Activated effector memory CD4-positive, alpha-beta T cell treated with Interleukin-2 at 50 U/mL for 16 hours (primary cell): ENCODE results near the gene ATPAF1.
"Not testable (repeated sequence)": the region's sequence is repeated elsewhere in the genome, so short reads cannot be mapped to it uniquely, and the experiment has no call there.

ENCODE experiments used
- DNase-seq: peaks from one replicate; pipeline ENCODE4 v3.0.0-alpha.2; 2020

Gene ATPAF1, protein sequence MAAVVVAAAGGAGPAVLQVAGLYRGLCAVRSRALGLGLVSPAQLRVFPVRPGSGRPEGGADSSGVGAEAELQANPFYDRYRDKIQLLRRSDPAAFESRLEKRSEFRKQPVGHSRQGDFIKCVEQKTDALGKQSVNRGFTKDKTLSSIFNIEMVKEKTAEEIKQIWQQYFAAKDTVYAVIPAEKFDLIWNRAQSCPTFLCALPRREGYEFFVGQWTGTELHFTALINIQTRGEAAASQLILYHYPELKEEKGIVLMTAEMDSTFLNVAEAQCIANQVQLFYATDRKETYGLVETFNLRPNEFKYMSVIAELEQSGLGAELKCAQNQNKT

DNA sequence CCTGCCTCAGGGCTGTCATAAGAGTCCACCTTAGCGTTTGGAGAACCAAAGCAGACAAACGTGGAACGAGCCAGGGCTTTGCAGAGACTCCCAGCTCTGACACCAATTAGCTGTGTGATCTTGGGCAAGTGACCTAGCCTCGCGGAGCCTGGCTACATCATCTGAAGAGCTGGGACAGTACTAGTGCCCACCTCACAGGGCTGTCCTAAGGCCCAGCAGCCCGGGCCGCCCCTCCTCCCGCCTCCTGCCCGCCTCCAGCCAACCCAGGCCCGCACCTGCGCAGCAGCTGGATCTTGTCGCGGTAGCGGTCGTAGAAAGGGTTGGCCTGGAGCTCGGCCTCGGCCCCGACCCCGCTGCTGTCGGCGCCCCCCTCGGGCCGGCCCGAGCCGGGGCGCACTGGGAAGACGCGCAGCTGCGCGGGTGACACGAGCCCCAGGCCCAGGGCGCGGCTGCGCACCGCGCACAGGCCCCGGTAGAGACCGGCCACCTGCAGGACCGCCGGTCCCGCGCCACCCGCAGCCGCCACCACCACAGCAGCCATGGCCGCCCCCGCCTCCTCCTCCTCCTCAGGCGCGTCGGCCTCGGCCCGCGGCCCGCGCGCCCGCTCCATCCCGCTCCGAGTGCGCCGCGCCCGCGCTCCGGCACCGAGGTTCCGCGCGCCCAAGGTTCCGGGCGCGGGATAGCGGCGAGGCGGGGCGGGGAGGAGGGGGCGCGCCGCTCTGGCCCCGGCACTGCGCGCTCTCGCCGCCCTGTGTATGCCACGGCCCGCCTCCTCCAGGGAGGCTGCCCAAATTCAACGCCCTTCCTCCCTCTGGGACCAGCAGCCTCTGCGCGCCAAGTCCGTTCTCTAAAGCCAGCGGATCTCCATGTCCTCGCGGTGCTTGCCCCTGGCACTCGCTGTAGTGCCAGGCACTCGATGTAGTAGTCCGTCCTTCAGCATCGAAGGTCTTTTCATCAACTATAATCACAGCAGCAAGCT is at the start of gene ATPAF1:
ATPAF1 (minus strand) TSS at position 583 of the 979 bp plus-strand sequence; CDS start at position 541, 42 bp downstream.
- DNase-seq: peak; percentile 50

DNA sequence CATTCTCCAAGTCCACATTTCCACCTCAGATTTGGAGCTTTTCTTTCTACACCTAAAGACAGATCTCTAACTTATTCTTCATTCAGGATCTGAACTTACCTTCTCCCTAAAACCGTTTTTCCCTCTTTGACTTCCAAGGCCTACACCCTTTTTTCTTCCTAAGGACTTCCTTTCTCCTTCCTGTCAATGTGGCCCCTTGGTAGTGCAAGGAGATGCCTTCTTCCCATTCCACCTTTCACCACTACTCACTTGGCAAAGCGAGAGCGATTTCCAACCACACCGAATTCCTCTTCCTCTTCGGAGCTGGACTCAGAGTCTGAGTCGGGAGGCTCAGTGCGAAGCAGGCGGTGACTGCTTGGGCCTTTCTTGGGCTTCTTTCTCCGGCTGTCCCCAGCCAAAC is 49.5 kb upstream of the ATPAF1 start:
- DNase-seq: no peak

DNA sequence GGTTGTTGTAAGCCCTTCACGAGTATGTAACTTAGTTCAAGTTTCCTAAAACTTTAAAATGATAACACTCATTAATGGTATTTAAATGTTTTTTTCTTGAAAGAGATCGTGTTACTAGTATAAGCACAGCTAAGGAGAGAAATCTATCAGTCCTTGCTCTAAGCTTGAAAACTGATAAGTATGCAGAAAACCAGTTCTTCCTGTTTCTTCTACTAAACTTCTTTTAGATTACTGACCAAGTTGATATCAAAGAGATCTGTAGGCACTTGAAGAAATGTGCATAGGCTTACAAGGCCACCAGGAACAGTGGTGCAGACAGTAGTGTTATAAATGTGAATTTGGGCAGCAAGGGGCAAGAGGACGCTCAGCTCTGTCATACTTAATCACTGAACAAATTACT is 46.8 kb upstream of the ATPAF1 start:
- no peak for DNase-seq

DNA sequence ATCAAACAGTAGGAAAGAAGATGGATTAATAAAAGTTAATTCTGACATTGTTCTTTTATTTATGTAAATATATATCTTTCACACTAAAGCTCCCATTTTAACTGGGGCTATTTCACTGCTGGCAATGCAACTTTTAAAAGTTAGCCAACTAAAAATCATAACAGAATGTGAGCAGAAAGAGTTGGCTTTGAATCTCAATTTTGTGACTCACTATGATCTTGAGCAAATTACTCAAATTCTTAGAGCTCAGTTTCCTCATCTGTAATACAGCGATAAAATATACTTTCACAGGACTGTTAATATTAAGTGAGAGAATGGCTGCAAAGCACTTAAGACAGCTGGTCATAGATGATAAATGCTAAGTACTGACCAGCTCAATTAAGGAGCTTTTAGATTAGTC is 40.0 kb upstream of the ATPAF1 start:
- DNase-seq: no peak

DNA sequence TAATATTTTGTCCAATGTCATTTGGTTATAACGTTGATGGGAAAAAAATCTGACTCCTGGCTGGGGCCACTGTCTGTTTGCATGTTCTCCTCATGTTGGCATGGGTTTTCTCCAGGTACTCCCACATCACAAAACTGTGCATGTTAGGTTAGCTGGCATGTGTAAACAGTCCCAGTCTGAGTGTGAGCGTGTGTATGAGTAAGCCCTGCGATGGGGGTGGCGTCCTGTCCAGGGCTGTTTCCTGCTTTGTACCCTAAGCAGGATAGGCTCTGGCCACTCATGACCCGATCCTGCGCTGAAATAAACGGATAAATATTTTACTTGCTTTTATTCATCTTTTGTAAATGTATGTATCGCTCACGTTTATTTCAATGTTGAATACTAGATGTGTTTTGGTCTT is 37.2 kb upstream of the ATPAF1 start:
- DNase-seq: no peak

DNA sequence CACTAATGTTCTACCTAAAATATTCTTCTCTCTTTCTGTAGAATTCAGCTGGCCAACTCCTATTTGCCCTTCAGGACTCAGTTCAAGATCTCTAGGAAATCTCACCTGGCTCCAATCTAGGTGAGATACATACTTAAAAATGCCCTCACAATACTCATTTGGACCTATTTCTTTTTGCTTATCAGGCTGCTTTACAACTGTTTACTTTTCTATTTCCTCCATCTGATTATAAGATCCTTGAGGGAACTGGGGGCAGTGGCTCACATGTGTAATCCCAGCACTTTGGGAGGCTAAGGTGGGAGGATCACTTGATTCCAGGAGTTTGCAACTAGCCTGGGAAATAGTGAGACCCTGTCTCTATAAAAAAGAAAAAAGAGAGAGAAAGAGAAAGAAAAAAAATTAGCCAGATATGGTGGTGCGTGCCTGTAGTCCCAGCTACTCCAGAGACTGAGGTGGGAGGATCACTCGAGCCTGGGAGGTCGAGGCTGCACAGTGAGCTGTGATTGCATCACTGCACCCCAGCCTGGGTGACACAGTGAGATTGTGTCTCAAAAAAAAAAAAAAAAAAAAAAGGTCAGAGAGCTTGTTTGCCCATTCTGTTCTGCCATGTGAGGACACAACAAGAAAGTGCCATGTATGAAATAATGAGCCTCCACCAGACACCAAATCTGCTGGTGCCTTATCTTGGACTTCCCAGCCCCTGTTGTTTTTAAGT is 35.9 kb upstream of the ATPAF1 start:
- no peak for DNase-seq

- no peak for DNase-seq
Observed at GRCh38 chr1:46699666-46700065, 31.5 kb upstream of the ATPAF1 start.

- DNase-seq: no peak
Observed at GRCh38 chr1:46697053-46697452, 28.9 kb upstream of the ATPAF1 start.

GRCh38 chr1:46694676-46695075 is 26.5 kb upstream of the ATPAF1 start:
- DNase-seq: not testable (repeated sequence)

- DNase-seq: no peak
Observed at GRCh38 chr1:46692811-46693770, 24.9 kb upstream of the ATPAF1 start.

DNA sequence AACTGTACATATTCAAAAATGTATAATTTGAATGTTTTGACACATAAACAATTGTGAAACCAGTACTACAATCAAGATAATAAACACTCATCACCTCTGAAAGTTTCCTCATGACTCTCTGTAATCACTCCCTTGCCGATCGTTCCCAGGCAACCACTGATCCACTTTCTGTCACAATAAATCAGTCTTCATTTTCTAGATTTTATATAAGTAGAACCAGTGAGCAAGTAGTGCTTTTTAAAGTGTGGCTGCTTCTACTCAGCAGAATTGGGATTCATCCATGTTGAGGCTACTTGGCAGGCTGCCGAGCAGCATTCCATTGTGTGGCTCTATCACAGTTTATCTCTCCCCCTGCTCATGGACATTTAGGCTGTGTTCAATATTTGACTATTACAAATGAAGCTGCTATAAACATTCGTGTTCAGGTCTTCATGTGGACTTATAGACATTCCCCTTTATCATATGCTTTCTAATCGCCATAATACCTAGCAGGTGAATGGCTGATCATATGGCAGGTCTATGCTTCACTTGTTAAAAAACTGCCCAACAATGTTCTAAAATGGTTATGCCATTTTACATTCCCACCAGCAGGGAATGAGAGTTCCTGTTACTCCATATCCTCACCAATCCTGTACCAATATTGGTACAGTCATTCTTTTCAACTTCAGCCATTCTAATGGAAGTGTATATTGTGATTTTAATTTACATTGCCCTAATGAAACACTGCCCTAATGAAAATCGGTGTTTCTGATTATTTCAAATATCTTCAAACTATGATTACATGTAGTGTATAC is 24.0 kb upstream of the ATPAF1 start:
- DNase-seq: no peak

DNA sequence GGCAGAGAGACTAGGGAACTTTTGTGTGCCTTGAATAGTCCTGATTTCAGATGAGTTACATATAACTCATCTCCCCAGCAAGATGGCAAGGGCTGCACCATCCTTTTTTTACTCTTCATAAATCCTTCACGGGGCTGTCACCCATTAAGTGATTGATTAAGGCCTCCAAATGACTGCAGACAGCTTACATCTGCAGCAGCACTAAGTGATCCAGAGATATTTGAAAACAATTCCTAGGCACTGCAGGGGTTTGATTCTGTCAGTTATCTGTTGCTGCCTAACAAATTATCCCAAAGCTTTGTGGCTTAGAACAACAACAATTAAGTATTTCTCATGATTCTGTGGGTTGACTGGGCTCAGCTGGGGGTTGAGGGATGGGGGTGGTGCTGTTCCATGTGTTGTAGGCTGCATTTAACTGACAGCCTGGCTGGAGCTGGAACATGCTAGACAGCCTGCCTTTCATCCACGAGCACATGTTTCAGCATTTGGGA is 22.8 kb upstream of the ATPAF1 start:
- no peak for DNase-seq

DNA sequence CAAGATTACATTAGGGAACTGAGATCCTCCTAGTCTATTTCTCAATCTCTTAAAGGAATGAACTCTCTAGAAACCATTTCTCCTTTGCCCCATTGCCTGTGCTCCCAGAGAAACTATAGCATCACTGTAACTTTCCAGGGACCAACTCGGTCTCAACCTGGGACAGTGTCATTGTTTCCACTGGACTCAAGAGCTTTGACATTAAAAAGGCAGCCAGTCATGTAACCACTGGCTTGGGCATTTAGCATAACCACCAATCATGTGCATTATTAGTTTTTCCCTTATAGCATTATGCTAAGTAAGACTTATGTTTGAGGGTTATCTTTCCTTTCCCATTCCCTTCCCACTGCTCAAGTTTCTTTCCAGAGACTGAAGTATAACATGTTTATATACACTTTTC is 21.7 kb upstream of the ATPAF1 start:
- DNase-seq: no peak

DNA sequence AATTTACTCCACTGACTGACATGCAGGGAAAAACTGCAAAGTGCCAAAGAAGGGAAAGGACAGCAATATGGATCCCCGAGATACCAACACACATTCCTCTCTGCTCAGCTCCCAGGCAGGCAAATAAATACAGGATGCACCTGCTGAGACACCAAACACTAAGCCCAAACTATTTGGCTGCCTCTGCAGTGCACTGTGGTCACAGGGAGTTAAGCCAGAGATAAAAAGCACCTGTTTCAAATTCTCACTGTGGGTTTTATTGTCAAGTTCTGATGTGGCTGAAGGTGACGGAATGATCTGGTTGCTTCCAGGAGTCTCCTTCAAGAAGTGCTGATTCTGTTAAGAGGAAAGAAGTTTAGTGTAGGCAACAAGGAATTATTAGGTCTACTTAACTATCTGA is 21.2 kb upstream of the ATPAF1 start:
- DNase-seq: no peak

DNA sequence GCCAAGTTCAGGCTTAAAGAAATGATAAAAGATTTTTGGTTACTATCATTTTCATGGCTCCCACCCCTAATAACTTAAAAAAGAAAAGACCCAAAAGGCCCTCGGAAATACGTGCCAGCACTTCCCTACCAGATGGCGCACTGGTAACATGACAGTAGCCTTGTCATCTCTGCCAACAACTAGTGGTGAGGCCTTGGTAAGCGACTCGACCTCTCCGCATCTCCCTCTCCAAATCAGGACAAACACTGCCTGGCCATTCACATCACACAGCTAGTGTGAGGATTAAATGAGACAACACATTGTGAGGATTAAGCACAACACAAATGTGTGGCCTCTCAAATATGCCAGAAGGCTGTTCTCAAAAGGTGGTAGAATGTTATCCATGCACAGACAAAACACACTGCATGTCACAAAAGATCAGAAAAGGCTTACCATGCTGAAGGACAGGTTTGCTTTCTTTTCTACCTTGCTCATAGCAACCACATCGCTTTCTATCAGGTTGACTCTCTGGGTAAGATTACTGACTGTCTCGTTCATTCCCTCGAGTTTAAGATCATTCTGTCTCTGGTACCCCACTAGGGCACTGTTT is 19.9 kb upstream of the ATPAF1 start:
- no peak for DNase-seq

DNA sequence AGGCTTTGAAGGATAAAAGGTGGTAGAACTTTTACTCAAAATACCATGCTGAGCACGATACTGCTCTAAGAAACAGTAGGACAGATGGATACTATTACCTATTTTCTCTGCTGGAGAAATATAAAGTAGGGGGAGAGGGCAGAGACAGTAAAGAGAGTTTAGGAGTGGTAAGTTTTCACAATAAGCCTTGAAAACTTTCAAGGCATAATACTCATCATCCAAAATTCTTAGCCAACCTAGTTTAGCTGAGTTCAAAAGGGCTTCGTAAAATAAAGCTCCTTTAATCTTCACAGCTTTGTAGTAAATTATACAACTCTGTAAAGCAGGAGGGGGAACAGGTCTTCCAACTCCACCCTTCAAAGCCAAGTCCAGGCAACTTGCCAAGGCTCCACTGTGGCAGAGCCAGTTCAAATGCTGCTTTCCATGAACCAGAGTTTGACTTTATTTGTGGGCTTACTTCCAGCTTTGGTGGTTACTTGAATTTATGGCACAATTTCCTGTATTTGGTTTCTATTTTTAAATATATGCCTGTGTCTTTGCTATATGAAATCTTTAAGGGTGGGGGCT is 19.0 kb upstream of the ATPAF1 start:
- DNase-seq: no peak

- DNase-seq: no peak
Observed at GRCh38 chr1:46686255-46686654, 18.1 kb upstream of the ATPAF1 start.

DNA sequence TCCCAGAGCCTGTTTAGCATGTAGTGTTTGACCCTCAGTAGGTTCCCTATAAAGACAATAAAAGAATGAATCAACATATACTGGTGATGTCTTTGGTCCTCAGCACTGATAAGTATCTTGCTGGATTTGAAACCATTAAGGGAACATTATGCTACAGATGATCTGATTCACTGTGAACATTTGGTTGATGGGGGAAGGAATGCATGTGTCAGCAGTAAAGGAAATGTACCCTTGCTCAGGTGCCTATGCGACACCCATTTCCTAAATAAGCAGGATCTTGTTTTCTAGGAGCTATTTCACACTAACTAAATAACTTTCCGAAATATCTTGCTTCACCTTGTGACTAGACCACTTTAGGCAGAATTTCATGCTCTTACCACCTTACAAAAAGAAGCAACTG is 16.5 kb upstream of the ATPAF1 start:
- no peak for DNase-seq

DNA sequence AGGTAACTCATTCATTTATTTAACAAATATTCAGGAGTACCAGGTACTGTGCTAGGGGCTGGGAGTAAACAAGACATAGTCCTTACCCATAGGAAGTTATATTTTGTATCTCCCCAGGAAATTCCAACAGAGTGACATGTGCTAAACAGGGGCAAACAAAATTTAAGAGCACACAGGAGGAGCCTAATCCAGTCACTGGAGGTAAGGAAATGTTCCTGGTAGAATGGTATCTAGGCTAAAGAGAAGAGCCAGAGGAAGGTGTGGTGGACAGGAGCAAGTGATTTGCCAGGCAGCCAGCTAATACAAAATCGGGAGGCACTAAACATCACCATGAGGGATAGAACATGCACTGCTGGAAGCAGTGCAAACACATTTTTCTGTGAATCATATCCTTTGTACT is 13.9 kb upstream of the ATPAF1 start:
- no peak for DNase-seq

- no peak for DNase-seq
Observed at GRCh38 chr1:46681333-46682034, 13.3 kb upstream of the ATPAF1 start.
